ENCODE data around the gene ARV1.

GRCh38 chr1:230958370-230958769, 20.5 kb upstream of the ARV1 start:
- TF ChIP-seq GATA3 (IDR thresholded peaks at IDR 0.05; ENCODE audit: low read depth, low read length) (no peak), GATA2 (IDR thresholded peaks at IDR 0.05; ENCODE audit: low read depth, low read length) (no peak)
